Measurements from ENCODE around the gene PRLHR.
"Not testable (repeated sequence)": the region's sequence is repeated elsewhere in the genome, so short reads cannot be mapped to it uniquely, and the experiment has no call there.

The PRLHR gene

GRCh38 chr10:118595598-118596425, at the start of gene PRLHR:
Gene PRLHR, minus strand, starts transcription at chr10:118595648. Its CDS starts 404 bp downstream, at chr10:118595244.
- no peak within 1 kb of the TSS for H3K9ac ChIP-seq (ENCODE audit: low read length)
- H3K36me3 ChIP-seq (ENCODE audit: control insufficient read depth, insufficient read depth, low read length) = no peaks in the 10 kb centered on the region
- H3K9me3 ChIP-seq (ENCODE audit: control insufficient read depth, low read length) = no peaks in the 10 kb centered on the region
- no peak within 1 kb of the TSS for H3K4me3 ChIP-seq (ENCODE audit: low read length)
- peaks cover 5% of the 10 kb centered on the region for H3K4me1 ChIP-seq (ENCODE audit: control insufficient read depth, insufficient read depth, low read length)
- peaks cover 34% of the 10 kb centered on the region for H3K27me3 ChIP-seq (ENCODE audit: control insufficient read depth, insufficient read depth, low read length)

GRCh38 chr10:118642228-118642627, 46.8 kb upstream of the PRLHR start:
- no peaks in the 10 kb centered on the region for H3K36me3 ChIP-seq (ENCODE audit: control insufficient read depth, insufficient read depth, low read length)
- no peaks in the 10 kb centered on the region for H3K4me1 ChIP-seq (ENCODE audit: control insufficient read depth, insufficient read depth, low read length)
- no peaks in the 10 kb centered on the region for H3K9me3 ChIP-seq (ENCODE audit: control insufficient read depth, low read length)
- H3K9ac ChIP-seq (ENCODE audit: low read length) = no peak overlapping the region
- H3K4me3 ChIP-seq (ENCODE audit: low read length) = no peak overlapping the region
- H3K27me3 ChIP-seq (ENCODE audit: control insufficient read depth, insufficient read depth, low read length) = no peaks in the 10 kb centered on the region

DNA sequence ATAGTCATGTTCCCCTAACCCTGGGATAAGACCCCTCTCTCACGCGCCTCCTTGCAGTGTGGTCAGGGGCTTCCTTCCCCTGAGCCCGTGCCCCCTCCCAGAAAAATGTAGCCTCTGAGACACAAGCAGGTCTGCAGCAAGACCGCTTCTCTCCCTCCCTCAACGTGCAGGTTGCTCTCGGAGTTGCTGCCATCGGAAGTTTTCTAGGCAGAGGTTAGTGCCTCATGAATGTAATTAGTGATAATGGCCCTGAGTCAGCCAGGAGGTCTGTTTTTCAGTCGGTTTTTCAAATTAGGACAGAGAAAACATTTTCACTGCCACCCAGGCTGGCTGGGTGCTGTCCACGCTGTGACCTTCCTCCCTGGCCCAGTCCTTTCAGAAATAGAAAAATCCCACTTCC, 43.2 kb upstream of the PRLHR start:
- Histone ChIP-seq H3K4me3 (ENCODE audit: low read length) (no peak overlapping the region), H3K36me3 (ENCODE audit: control insufficient read depth, insufficient read depth, low read length) (no peaks in the 10 kb centered on the region), H3K27me3 (ENCODE audit: control insufficient read depth, insufficient read depth, low read length) (no peaks in the 10 kb centered on the region), H3K4me1 (ENCODE audit: control insufficient read depth, insufficient read depth, low read length) (no peaks in the 10 kb centered on the region), H3K9ac (ENCODE audit: low read length) (no peak overlapping the region), H3K9me3 (ENCODE audit: control insufficient read depth, low read length) (no peaks in the 10 kb centered on the region)

- H3K9me3 ChIP-seq (ENCODE audit: control insufficient read depth, low read length) = no peaks in the 10 kb centered on the region
- no peaks in the 10 kb centered on the region for H3K27me3 ChIP-seq (ENCODE audit: control insufficient read depth, insufficient read depth, low read length)
- no peaks in the 10 kb centered on the region for H3K4me1 ChIP-seq (ENCODE audit: control insufficient read depth, insufficient read depth, low read length)
- H3K9ac ChIP-seq (ENCODE audit: low read length) = no peak overlapping the region
- no peak overlapping the region for H3K4me3 ChIP-seq (ENCODE audit: low read length)
- no peaks in the 10 kb centered on the region for H3K36me3 ChIP-seq (ENCODE audit: control insufficient read depth, insufficient read depth, low read length)
Measured at GRCh38 chr10:118635674-118636402, 40.4 kb upstream of the PRLHR start.

DNA sequence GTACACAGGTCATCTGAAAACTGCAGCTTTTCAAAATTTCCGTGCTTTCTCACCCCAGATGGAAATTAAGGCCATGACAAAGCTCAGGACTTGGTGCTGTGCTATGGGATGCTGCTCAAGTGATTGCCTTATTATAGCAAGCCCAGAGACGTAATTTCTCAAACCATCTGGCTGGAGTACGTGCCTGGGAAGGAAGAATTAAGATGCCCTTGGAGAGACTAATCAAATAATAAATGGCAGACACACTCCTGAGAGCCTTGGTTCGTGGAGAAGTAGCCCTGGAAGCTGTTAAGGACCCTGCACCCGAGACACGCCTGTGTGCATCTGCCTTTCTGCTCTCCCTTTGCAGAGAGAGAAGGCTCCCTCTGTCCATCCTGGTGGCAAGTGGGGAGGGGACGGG, 38.3 kb upstream of the PRLHR start:
- Histone ChIP-seq H3K27me3 (ENCODE audit: control insufficient read depth, insufficient read depth, low read length) (no peaks in the 10 kb centered on the region), H3K9me3 (ENCODE audit: control insufficient read depth, low read length) (no peaks in the 10 kb centered on the region)

GRCh38 chr10:118629211-118629610, 33.8 kb upstream of the PRLHR start:
- Histone ChIP-seq H3K36me3 (ENCODE audit: control insufficient read depth, insufficient read depth, low read length) (no peaks in the 10 kb centered on the region), H3K9me3 (ENCODE audit: control insufficient read depth, low read length) (no peaks in the 10 kb centered on the region), H3K9ac (ENCODE audit: low read length) (no peak overlapping the region), H3K4me1 (ENCODE audit: control insufficient read depth, insufficient read depth, low read length) (no peaks in the 10 kb centered on the region), H3K27me3 (ENCODE audit: control insufficient read depth, insufficient read depth, low read length) (no peaks in the 10 kb centered on the region), H3K4me3 (ENCODE audit: low read length) (no peak overlapping the region)

More for the DNA sequence above, 38.3 kb upstream of the PRLHR start:
- Histone ChIP-seq H3K9ac (ENCODE audit: low read length) (no peak overlapping the region), H3K4me3 (ENCODE audit: low read length) (no peak overlapping the region), H3K4me1 (ENCODE audit: control insufficient read depth, insufficient read depth, low read length) (no peaks in the 10 kb centered on the region), H3K36me3 (ENCODE audit: control insufficient read depth, insufficient read depth, low read length) (no peaks in the 10 kb centered on the region)

DNA sequence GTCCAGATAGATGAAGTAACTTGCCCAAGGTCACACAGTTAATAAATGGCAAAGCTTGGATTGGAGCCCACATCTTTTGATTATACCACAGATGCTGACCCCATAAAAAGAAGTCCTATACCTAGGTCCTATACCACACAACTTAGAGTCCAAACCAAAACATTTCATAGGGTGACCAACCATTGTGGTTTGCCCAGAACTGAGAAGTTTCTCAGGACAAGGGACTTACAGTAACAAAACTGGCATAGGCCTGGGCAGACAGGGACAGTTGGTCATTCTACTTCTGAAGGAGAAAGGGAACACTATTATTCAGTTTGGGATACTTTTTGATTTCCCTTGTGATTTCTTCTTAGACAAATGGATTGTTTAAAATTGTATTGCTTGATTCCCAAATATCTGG, 32.9 kb upstream of the PRLHR start:
- H3K4me1 ChIP-seq (ENCODE audit: control insufficient read depth, insufficient read depth, low read length) = no peaks in the 10 kb centered on the region
- no peaks in the 10 kb centered on the region for H3K9me3 ChIP-seq (ENCODE audit: control insufficient read depth, low read length)
- no peaks in the 10 kb centered on the region for H3K27me3 ChIP-seq (ENCODE audit: control insufficient read depth, insufficient read depth, low read length)
- no peak overlapping the region for H3K4me3 ChIP-seq (ENCODE audit: low read length)
- no peak overlapping the region for H3K9ac ChIP-seq (ENCODE audit: low read length)
- no peaks in the 10 kb centered on the region for H3K36me3 ChIP-seq (ENCODE audit: control insufficient read depth, insufficient read depth, low read length)

GRCh38 chr10:118626953-118627352, 31.5 kb upstream of the PRLHR start:
- Histone ChIP-seq H3K9me3 (ENCODE audit: control insufficient read depth, low read length) (no peaks in the 10 kb centered on the region), H3K4me3 (ENCODE audit: low read length) (no peak overlapping the region), H3K36me3 (ENCODE audit: control insufficient read depth, insufficient read depth, low read length) (no peaks in the 10 kb centered on the region), H3K4me1 (ENCODE audit: control insufficient read depth, insufficient read depth, low read length) (no peaks in the 10 kb centered on the region), H3K27me3 (ENCODE audit: control insufficient read depth, insufficient read depth, low read length) (no peaks in the 10 kb centered on the region), H3K9ac (ENCODE audit: low read length) (no peak overlapping the region)

- no peaks in the 10 kb centered on the region for H3K27me3 ChIP-seq (ENCODE audit: control insufficient read depth, insufficient read depth, low read length)
Measured at GRCh38 chr10:118625504-118625903, 30.1 kb upstream of the PRLHR start.

GRCh38 chr10:118624747-118625146, 29.3 kb upstream of the PRLHR start:
- Histone ChIP-seq H3K36me3 (ENCODE audit: control insufficient read depth, insufficient read depth, low read length) (no peaks in the 10 kb centered on the region), H3K4me3 (ENCODE audit: low read length) (no peak overlapping the region), H3K9me3 (ENCODE audit: control insufficient read depth, low read length) (no peaks in the 10 kb centered on the region), H3K27me3 (ENCODE audit: control insufficient read depth, insufficient read depth, low read length) (no peaks in the 10 kb centered on the region), H3K9ac (ENCODE audit: low read length) (no peak overlapping the region), H3K4me1 (ENCODE audit: control insufficient read depth, insufficient read depth, low read length) (no peaks in the 10 kb centered on the region)

More at GRCh38 chr10:118625504-118625903, 30.1 kb upstream of the PRLHR start:
- H3K9ac ChIP-seq (ENCODE audit: low read length) = no peak overlapping the region
- H3K36me3 ChIP-seq (ENCODE audit: control insufficient read depth, insufficient read depth, low read length) = no peaks in the 10 kb centered on the region
- H3K4me1 ChIP-seq (ENCODE audit: control insufficient read depth, insufficient read depth, low read length) = no peaks in the 10 kb centered on the region
- H3K4me3 ChIP-seq (ENCODE audit: low read length) = no peak overlapping the region
- H3K9me3 ChIP-seq (ENCODE audit: control insufficient read depth, low read length) = no peaks in the 10 kb centered on the region

GRCh38 chr10:118621304-118621942, 26.0 kb upstream of the PRLHR start:
- H3K4me1 ChIP-seq (ENCODE audit: control insufficient read depth, insufficient read depth, low read length) = no peaks in the 10 kb centered on the region
- H3K9ac ChIP-seq (ENCODE audit: low read length) = no peak overlapping the region
- no peaks in the 10 kb centered on the region for H3K9me3 ChIP-seq (ENCODE audit: control insufficient read depth, low read length)
- no peak overlapping the region for H3K4me3 ChIP-seq (ENCODE audit: low read length)
- no peaks in the 10 kb centered on the region for H3K27me3 ChIP-seq (ENCODE audit: control insufficient read depth, insufficient read depth, low read length)
- H3K36me3 ChIP-seq (ENCODE audit: control insufficient read depth, insufficient read depth, low read length) = no peaks in the 10 kb centered on the region

- H3K9ac ChIP-seq (ENCODE audit: low read length); H3K9me3 ChIP-seq (ENCODE audit: control insufficient read depth, low read length); H3K4me3 ChIP-seq (ENCODE audit: low read length); H3K27me3 ChIP-seq (ENCODE audit: control insufficient read depth, insufficient read depth, low read length); H3K4me1 ChIP-seq (ENCODE audit: control insufficient read depth, insufficient read depth, low read length); H3K36me3 ChIP-seq (ENCODE audit: control insufficient read depth, insufficient read depth, low read length): not testable (repeated sequence)
Measured at GRCh38 chr10:118613863-118614262, 18.4 kb upstream of the PRLHR start.
